NCI-H1092 (cell line): ENCODE results near the gene LNX2.
"Not testable (repeated sequence)": the region's sequence is repeated elsewhere in the genome, so short reads cannot be mapped to it uniquely, and the experiment has no call there.

Source experiments
- DNase-seq: peaks from one replicate; lab custom pipeline; 2025; lab: John Stamatoyannopoulos, UW

The LNX2 gene

DNA sequence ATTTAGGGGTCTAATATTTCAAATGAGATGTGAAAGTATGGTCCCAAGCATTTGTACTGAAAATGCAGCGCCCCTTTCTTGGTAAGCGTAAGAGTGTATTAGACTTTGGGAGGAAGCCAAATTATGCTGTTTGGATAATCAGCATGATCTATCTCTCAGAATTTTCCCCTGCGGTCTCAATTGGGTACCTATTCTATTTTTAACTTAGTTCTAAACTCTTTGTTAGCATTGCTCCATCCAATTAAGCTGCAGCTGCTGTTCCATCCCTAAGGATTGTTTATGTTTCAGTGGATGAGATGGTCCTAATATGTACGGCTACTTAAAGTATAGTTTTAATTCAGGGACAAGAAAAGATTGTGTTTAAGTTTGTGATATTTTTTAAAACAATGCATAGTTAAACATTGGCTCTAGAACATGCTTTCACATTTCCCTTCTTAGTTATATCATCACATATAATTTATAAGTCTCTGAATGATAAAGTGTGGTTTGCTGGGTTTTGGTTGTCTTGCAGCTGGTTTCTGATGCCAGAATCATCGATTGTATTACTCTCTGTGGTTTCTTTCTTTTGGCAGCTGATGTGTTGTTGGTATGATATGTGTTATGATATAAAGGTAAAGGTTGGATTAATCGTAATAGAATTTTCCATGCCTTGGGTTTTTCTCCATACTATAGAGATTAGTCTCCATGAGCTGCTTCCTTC, 16.4 kb upstream of the LNX2 start:
- DNase-seq, result no peak

DNA sequence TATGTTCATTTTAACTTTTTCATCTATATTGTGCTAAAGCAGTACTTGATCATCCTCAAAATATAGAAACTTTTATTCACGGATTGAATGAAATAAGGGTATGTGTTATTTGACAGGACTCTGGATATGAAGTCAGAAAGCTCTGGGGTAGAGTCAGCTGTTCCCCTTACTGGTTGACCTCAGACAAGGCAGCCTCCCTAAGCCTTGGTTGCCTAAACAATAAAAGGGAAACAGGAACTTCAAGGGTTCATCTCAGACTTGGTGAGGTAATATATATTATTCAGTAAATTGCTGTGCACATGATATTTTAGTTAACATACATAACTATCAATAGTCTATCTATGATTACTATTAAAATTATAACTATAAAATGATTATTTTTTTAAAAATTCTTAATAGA, 14.9 kb upstream of the LNX2 start:
- DNase-seq, result no peak

DNA sequence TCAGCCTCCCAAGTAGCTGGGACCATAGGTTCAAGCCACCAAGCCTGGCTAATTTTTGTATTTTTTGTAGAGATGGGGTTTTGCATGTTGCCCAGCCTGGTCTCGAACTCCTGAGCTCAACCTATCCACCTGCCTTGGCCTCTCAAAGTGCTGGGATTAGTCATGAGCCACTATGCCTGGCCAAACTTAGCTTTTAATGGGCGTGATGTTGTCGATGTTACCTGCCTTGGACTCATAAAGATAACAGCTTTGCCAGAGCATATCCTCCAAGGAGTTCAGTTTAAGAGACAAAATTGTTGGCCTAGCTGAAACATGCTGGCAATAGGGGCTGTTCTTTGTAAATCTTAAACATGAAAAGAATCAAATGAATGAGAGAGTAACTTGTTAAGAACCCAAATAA, 14.5 kb upstream of the LNX2 start:
- no peak for DNase-seq

DNA sequence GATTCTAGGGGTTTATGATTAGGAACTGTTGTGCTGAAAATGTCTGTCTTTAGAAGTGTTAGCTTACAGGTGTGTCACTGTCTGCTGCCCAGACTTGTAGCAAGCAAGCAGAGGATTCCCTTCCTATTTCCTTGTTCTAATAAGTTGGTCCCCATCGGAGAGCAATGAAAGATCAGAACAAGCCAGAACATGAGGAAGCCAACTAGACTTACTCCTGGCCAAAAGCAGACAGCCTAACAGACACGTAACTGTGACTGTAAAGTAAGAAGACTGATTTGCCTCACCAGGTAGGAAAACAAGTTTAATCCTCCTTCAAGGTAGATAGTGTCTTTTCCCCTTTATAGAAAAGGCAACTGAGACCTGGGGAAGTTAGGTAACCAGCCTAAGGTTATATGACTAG, 13.9 kb upstream of the LNX2 start:
- no peak for DNase-seq

DNA sequence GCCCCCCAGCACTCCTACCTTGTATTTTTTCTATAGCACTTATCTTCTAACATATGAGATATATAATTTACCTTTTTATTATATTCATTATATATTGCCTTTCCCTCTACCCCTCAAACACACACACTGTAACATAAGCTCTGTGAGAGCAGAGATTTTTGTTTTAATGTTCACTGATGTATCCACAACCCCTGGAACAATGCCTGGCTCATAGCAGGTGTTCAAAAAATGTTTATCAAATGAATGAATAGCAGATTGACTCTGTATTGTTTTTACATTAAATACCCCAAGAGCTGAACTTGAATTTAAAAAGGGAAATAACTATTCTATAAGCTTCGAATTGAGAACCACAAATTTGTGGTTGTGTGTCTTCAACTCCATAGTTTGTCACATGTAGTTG, 12.3 kb upstream of the LNX2 start:
- no peak for DNase-seq

DNA sequence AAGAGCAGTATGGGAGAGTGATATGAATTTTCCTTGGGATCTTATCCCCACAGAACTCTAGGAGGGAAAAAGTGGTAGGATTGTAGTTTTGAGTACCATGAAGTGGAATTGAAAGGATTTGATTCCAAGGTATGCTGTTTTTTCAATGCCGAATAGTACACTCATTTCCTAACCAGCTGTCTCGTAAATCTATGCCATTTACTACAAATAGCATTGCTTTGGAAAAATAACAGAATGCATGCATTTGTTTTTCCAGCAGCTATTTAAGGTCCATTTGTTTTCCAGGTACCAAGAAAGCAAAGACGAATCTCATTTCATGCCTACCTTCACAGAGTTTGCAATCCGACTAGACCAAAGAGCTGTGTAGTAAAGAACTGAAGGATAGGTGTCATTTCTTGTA, 11.9 kb upstream of the LNX2 start:
- no peak for DNase-seq

DNA sequence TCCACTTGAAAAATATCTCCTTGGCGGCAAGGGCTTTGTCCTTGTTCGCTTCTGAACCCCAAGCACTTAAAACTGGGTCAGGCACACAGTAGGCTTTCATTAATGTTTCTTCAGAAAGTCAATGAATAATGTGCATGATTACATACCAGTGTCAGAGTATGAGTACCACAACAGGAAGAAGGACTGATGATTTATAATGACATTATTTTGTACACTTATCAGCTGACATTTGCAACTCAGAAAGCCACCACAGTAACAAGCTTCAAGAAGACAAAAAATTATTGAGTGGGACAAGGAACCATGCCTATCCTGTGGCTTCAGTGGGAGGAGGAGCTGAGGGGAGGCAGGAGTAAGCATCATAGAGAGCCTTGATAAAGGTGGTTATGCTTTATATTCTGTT, 11.3 kb upstream of the LNX2 start:
- no peak for DNase-seq

DNA sequence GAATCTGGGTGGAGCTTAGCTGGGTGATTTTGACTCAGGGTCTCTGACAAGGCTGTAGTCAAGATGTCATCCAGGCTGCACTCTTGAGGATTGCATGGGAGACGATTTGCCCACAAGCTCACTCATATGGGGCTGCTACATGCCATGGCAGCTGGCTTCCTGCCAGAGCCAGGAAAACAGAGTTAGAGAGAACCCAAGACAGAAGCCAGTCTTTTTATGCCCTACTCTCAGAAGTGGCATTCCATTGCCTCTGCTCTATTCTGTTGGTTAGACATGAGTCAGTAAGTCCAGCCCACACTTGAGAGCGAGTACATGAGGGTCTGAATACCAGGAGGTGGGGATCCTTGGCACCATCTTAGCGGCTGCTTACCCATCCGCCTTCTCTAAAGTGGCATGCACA, 10.8 kb upstream of the LNX2 start:
- no peak for DNase-seq

DNA sequence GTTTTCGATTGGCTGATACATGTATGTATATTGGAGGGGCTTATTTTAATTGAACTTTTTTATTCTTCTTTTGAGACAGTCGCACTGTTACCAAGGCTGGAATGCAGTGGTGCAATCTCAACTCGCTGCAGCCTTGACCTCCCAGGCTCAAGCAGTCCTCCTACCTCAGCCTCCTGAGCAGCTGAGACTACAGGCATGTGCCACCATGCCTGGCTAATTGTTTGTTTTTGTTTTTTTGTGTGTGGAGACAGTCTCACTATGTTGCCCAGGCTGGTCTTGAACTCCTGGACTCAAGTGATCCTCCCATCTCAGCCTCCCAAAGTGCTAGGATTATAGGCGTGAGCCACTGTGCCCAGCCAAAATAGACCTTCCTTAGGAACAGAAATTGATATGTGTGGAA, 8.4 kb upstream of the LNX2 start:
- not testable (repeated sequence) for DNase-seq

DNA sequence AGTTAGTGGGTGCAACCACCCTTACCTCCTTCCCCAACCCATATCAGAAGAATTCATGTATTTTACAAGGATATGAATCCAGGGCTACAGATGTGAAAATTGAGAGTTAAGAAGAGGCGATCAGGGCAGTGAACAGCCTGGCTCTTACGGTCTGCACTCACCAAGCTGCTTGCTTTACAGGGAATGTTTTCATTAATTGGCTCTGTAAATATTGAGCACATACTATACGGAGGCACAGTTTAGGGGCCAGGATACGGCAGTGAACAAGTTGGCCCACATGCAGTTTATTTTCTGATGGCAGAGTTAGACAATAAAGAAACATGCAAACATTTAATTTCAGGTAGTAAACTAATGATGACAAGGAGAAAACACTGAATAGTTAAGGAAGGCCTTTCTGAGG, 7.8 kb upstream of the LNX2 start:
- DNase-seq, result no peak

DNA sequence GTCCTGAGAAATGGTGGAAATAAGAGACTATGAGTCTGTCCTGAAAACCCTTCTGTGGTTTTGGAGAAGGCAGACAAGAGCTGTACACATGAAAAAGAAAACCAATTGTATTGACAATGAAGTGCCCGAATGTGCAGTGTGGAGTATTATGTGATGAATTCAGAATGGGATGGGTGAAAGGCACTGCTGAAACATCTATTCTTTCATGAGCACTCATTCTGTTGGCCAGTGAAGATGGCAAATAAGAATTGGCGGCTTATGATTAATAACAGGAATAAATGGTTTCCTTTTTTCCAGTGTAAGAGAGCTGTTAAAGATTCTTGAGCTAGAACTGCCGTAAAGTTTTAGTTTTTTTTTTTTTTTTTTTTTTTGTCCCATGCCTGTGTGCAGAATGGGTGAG, 7.1 kb upstream of the LNX2 start:
- DNase-seq, result no peak

DNA sequence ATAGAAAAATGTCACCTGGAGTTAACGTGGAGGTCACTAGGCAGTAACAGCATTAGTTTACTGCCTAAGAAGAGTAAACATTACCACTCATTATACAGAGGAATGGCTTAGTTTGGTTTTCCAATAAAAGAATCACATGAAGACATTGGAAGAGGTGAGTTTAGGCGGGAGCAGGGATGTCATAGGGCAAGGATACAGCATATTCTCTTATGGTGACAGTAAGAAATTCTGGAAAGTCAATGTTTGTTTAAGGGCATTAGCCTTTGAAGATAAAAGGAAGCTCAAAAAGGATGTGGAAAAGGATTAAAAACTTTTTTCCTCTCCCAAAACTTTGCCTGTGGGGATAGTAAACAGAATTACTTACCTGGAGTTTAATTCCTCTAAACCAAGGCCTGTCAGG, 5.5 kb upstream of the LNX2 start:
- no peak for DNase-seq

DNA sequence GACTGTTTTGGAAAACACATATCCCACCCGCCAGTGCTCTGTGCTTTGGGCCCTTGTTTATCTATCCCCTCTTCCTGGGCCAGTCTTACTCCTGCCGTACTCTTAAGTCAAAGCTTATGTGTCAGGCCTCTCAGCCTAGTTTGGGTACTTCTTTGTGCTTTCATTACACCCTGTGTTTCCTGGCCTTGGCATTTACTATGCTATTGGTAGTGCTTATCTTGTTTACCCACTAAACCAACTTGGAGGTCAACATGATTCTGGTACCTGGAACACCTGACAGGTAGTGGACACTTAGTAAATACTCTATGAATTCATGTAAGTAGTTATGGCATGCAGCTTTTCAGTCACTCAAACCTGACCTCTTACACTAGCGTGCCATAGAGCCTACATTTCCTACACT, 3.7 kb upstream of the LNX2 start:
- DNase-seq, result no peak

DNA sequence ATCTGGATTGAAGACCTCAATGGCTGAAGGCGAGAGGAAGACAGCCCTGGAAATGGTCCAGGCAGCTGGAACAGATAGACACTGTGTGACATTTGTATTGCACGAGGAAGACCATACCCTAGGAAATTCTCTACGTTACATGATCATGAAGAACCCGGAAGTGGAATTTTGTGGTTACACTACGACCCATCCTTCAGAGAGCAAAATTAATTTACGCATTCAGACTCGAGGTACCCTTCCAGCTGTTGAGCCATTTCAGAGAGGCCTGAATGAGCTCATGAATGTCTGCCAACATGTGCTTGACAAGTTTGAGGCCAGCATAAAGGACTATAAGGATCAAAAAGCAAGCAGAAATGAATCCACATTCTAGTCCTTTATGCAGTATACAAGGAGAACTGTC, 2.6 kb upstream of the LNX2 start:
- DNase-seq, result no peak

DNA sequence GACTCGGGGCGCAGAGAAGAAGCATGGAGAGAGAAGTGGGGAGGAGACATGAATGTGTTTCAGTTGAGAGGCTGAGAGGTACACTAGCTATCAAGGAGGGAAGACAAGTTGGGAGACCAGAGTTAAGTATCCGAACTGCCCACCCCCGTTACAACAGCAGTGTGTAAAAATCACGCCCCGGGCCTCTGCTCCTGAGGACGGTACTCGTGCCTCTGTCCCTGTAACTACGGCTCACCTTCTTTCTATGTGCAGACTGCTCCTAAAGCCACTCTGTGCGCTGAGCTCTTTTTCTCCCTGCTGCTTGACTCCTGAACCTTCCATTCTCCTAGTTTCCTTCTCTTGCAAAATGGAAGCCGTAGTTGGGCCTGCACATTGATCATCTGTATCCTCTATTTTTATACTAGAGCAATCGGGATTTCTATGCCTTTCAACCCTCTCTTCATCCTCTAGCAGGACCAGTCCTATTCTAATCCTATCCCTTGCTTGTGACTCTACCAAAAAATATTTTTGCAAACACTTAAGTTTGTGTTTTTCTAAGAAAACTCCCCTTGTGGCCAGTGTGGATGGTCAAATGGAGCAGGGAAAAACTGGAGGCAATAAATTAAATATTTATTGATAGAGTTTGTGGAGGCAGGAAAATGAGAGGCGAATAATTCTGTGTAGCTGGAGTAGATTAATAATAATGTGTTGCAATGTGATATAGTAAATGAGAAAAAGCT, 1.9 kb upstream of the LNX2 start:
- no peak for DNase-seq

DNA sequence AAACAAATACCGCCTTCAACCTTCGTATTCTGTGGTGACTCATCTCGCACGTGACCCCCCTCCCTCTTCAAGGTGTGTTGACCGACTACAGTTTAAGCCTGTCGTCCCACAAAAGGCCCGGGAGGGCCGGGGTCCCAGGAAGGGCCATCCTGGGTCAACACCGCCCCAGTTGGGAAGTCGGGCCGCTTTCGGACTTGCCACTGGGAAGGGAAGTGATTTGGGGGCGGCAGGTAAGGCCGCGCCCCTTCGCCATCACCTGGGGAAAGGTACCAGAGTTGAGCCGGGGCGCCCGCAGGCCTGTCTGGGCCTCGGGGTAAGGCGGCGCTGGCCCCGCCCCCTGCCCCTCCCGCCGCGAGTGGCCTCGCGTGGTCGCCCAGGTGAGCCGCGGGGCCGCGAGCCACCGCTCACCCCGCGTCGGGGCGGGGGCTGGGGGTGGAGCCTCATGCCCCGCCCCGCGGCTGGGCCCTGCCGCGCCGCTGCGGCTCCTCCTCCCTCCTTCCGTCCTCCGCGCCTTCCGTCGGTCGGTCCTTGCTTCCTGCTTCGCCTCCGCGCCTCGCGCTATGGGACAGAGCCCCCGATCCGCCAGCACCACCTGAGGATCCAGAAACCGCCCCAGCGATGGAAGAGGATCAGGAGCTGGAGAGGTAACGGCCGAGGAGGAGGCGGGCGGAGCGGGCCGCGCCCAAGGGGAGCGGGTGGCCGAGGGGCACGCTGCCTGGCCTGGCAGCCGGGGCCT, 1.2 kb upstream of the LNX2 start, which contains the start of gene POLR1D:
Gene POLR1D (plus strand): TSS at position 527 of the 736 bp plus-strand sequence. CDS start 92 bp downstream, at position 619.
- DNase-seq, result peak; percentile 54

DNA sequence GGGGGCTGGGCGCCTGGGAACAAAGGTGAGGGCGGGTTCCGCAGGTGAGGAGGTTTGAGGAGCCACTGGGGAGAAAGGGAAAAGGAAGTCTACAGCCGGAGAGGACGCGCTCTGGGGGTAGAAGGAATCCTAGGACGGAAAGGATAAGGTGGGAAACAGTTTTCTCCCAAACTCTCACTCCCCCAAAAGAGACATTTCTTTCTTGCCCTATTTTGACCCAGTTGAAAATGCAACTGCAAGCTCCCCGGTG, 712 bp upstream of the LNX2 start:
- no peak for DNase-seq

DNA sequence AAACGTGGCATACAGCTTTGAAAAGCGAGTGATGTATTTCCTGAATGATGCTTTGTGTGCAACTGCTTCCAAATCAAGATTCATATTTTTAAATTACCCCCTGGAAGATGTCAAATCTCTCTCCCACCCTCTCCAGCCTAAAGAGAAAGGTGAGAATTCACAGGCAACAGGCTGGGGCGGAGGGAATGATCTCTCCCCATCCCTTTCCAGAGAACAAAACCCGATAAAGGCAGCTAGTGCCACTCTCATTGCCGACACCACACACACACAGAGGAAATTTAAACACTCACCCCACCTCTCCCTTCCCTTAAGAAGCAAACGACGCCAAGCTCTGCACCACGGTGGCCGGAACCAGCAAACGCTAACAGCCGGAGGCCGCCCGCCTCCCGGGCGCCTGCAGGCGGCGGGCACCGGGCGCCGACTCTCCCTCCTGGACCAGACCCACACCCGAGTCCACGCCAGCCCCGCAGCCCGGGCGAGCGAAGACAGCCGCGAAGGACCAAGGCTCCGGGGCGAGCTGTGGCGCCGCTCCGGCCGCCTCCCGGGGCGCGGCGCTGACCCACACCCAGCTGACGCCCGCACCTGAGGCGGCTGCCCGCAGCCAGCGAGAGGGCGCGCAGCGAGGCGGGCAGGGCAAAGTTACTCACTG, 477 bp downstream of the LNX2 start:
- DNase-seq, result no peak

DNA sequence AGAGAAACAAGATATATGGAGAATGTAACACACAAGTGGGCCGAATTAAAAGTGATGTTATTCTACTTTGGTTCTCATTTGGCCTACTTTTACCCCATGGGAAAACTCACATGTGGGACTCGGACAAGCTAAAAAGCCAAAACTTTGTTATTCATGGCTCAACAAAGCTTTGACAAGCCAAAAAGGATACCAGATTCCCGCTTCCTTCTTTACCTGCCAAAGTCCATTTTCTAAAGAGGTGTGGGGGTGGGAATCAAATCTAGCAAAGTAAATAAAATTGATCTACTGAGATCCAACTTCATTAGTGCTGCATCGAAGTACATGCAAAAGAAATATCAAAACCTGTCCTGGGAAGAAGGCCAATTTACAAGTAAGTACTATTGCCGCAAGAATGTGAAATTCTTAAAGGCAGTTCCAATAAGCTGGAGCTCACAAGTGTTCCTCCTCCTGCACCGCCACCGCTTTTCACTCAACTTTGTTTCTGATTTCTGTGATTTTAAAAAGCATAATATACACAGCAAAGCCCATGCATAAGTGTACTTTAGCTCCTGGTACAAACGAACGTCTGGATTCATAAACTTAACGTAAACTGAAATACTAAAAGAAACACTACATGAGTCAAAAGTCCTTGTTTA, 1.1 kb downstream of the LNX2 start:
- DNase-seq, result no peak

DNA sequence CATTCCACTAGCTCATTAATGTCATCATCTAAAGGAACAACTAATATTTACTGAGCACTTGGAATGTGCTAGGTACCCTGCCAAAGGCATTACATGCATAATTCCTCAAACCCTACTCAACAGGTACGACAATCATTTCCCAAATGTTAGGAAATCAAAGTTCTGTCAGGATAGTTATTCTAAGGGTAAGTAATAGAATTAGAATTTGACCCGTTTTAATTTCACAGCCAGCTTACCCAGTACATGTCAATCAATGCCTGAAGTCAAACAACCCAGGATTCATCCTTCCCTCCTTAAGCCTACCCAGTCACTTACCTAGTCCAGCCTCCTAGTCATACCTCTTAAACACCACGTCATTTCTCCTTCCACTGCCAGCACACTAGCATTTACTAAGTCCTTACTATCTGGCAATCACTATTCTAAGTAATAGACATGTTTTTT, 2.4 kb downstream of the LNX2 start:
- DNase-seq, result no peak

DNA sequence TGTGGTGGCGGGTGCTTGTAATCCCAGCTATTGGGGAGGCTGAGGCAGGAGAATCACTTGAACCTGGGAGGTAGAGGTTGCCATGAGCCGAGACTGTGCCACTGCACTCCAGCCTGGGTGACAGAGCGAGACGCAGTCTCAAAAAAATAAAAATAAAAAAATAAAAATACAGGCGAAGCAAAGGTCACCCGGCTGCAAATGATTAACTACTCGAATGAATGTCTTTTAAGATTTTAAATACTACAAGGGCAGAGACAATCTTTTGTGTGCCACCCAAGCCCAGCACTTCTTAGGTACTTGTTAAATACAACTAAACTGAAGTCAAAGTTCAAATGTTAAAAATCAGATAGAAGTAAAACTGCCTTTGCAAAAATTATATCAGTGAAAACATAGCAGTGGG, 6.7 kb downstream of the LNX2 start:
- DNase-seq, result no peak

DNA sequence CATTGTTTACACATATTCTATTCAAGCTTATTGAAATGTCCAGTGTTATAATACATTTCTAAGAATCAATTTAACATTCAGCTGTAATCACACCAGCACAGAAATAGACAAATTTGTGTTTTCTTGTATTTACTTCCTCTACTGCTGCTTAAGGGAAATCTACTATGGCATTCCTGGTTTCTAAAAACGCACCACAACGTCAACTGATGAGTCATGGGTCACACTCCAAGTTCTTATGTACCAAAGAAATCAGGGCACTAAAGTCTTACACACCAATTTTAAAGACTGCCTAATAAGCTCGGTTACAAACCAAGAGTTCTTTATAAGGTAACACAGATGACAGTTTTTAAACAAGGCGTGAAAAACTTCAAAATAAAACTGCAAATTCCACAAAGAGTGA, 13.2 kb downstream of the LNX2 start:
- DNase-seq, result no peak
